ENCODE results near the gene CADM2.
"Not testable (repeated sequence)": the region's sequence is repeated elsewhere in the genome, so short reads cannot be mapped to it uniquely, and the experiment has no call there.

The CADM2 gene

GRCh38 chr3:84958495-84959469 lies at the start of gene CADM2:
TSS of gene CADM2 (plus strand) at chr3:84958989.
- Mint-ChIP-seq H3K36me3 (no peaks in the 10 kb centered on the region), H3K4me3 (peak within 1 kb of the TSS; percentile 80), H3K27me3 (peaks cover 35% of the 10 kb centered on the region), H3K4me1 (ENCODE audit: low read depth) (peaks cover 19% of the 10 kb centered on the region), H3K27ac (no peak within 1 kb of the TSS), H3K9me3 (ENCODE audit: low read depth) (peaks cover 4% of the 10 kb centered on the region)

DNA sequence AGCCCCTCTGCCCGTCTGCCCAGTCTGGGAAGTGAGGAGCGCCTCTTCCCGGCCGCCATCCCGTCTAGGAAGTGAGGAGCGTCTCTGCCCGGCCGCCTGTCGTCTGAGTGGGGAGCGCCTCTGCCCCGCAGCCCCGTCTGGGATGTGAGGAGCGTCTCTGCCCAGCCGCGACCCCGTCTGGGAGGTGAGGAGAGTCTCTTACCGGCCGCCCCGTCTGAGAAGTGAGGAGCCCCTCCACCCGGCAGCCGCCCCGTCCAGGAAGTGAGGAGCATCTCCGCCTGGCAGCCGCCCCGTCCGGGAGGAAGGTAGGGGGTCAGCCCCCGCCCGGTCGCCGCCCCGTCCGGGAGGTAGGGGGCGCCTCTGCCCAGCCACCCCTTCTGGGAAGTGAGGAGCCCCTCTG lies 40.2 kb upstream of the CADM2 start:
- not testable (repeated sequence) for H3K36me3 Mint-ChIP-seq; H3K9me3 Mint-ChIP-seq (ENCODE audit: low read depth); H3K27ac Mint-ChIP-seq; H3K4me3 Mint-ChIP-seq; H3K4me1 Mint-ChIP-seq (ENCODE audit: low read depth); H3K27me3 Mint-ChIP-seq

DNA sequence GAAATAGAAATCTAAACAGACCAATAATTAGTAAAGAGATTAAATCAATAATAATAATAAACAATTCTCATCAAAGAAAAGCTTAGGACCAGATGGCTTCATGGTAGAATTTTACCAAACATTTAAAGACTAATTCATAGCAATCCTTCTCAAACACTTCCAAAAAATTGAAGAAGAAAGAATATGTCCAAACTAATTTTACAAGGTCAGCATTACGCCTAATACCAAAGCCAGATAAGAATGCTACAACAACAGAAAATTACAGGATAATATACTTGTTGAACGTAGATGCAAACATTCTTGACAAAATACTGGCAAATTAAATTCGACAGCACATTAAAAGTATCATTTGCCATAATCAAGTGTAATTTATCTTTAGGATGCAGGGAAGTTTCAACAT lies 36.1 kb upstream of the CADM2 start:
- H3K27me3 Mint-ChIP-seq, result no peaks in the 10 kb centered on the region
- H3K4me1 Mint-ChIP-seq (ENCODE audit: low read depth), result no peaks in the 10 kb centered on the region
- H3K27ac Mint-ChIP-seq, result no peak overlapping the region
- H3K9me3 Mint-ChIP-seq (ENCODE audit: low read depth), result peaks cover 4% of the 10 kb centered on the region
- no peak overlapping the region for H3K4me3 Mint-ChIP-seq
- H3K36me3 Mint-ChIP-seq, result no peaks in the 10 kb centered on the region

DNA sequence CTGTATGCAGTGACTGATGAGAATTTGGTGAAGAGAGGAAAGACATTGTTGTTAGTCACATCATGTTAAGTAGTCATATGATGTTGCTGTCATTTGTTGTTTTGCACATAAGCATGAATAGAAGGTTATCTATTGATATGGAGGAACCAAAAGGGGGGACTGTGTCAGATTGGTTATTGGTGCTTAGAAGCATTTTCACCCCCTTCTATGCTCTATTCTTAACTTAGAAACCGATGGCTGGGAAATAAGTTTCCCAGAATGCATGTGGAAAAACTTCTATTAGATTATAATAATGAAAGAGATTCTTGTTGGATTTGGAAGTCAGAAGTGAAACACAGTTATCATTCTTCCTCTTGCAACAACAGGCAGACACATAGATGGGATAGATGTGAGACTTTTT lies 33.2 kb upstream of the CADM2 start:
- peaks cover 6% of the 10 kb centered on the region for H3K9me3 Mint-ChIP-seq (ENCODE audit: low read depth)
- H3K4me3 Mint-ChIP-seq, result no peak overlapping the region
- no peaks in the 10 kb centered on the region for H3K4me1 Mint-ChIP-seq (ENCODE audit: low read depth)
- H3K36me3 Mint-ChIP-seq, result no peaks in the 10 kb centered on the region
- no peak overlapping the region for H3K27ac Mint-ChIP-seq
- H3K27me3 Mint-ChIP-seq, result no peaks in the 10 kb centered on the region

GRCh38 chr3:84943379-84943778 lies 15.4 kb upstream of the CADM2 start:
- H3K36me3 Mint-ChIP-seq, result no peaks in the 10 kb centered on the region
- H3K9me3 Mint-ChIP-seq (ENCODE audit: low read depth), result peaks cover 6% of the 10 kb centered on the region
- H3K27ac Mint-ChIP-seq, result no peak overlapping the region
- peaks cover 2% of the 10 kb centered on the region for H3K27me3 Mint-ChIP-seq
- no peak overlapping the region for H3K4me3 Mint-ChIP-seq
- H3K4me1 Mint-ChIP-seq (ENCODE audit: low read depth), result no peaks in the 10 kb centered on the region

DNA sequence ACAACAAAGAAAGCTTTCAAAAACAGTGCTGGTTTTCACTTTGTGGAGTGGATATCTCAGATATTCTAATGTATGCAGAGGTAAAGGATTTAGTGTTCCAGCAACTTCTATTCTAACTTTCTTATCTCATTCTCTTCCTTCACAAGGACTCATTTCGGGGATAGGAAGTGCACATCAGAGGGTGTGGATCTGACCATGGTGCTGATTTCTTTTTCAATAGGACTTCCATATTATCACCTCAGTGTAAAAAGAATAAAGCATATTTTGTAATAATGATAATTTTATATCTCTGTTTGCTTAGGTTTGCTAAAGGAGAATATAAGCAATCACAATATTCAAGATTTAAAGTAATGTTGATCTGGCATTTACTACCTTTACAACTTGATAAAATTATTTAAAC lies 12.5 kb upstream of the CADM2 start:
- Mint-ChIP-seq H3K27ac (no peak overlapping the region), H3K27me3 (peaks cover 3% of the 10 kb centered on the region), H3K4me3 (no peak overlapping the region), H3K9me3 (ENCODE audit: low read depth) (peaks cover 8% of the 10 kb centered on the region), H3K36me3 (no peaks in the 10 kb centered on the region), H3K4me1 (ENCODE audit: low read depth) (no peaks in the 10 kb centered on the region)

GRCh38 chr3:84959470-84960271 lies 882 bp downstream of the CADM2 start:
- H3K4me3 Mint-ChIP-seq, result peak overlapping the region; percentile 80
- peaks cover 19% of the 10 kb centered on the region for H3K4me1 Mint-ChIP-seq (ENCODE audit: low read depth)
- no peaks in the 10 kb centered on the region for H3K36me3 Mint-ChIP-seq
- peaks cover under 1% of the 10 kb centered on the region for H3K9me3 Mint-ChIP-seq (ENCODE audit: low read depth)
- peaks cover 35% of the 10 kb centered on the region for H3K27me3 Mint-ChIP-seq
- H3K27ac Mint-ChIP-seq, result no peak overlapping the region

DNA sequence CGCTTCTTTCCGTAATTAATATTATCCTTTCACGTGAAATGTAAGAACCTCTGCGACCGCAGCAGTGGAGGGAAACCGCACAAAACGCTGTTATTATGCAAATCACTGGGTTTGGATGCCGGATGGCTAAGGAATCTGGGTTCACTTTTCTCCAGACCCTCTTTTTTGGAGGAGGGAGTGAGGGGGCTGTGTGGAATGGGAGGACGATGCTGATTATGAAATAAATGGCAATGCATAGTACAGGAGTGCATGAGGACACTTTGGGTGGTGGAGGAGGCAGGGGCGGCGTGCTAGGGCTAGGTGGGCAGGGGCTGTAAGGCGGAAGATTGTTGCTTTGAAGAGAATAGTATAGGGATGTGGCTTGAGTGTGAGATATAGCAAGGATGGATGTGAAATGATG lies 1.8 kb downstream of the CADM2 start:
- Mint-ChIP-seq H3K9me3 (ENCODE audit: low read depth) (no peaks in the 10 kb centered on the region), H3K4me1 (ENCODE audit: low read depth) (peaks cover 19% of the 10 kb centered on the region), H3K4me3 (peak overlapping the region; percentile 1), H3K27ac (no peak overlapping the region), H3K36me3 (no peaks in the 10 kb centered on the region), H3K27me3 (peaks cover 35% of the 10 kb centered on the region)

GRCh38 chr3:84961011-84961410 lies 2.2 kb downstream of the CADM2 start:
- no peak overlapping the region for H3K27ac Mint-ChIP-seq
- peaks cover 35% of the 10 kb centered on the region for H3K27me3 Mint-ChIP-seq
- peaks cover 19% of the 10 kb centered on the region for H3K4me1 Mint-ChIP-seq (ENCODE audit: low read depth)
- H3K4me3 Mint-ChIP-seq, result peak overlapping the region; percentile 1
- H3K9me3 Mint-ChIP-seq (ENCODE audit: low read depth), result no peaks in the 10 kb centered on the region
- no peaks in the 10 kb centered on the region for H3K36me3 Mint-ChIP-seq

- Mint-ChIP-seq H3K9me3 (ENCODE audit: low read depth) (no peaks in the 10 kb centered on the region), H3K4me3 (no peak overlapping the region), H3K36me3 (no peaks in the 10 kb centered on the region), H3K4me1 (ENCODE audit: low read depth) (peaks cover 19% of the 10 kb centered on the region), H3K27me3 (peaks cover 33% of the 10 kb centered on the region), H3K27ac (no peak overlapping the region)
These were observed 2.9 kb downstream of the CADM2 start for GRCh38 chr3:84961521-84962255.

DNA sequence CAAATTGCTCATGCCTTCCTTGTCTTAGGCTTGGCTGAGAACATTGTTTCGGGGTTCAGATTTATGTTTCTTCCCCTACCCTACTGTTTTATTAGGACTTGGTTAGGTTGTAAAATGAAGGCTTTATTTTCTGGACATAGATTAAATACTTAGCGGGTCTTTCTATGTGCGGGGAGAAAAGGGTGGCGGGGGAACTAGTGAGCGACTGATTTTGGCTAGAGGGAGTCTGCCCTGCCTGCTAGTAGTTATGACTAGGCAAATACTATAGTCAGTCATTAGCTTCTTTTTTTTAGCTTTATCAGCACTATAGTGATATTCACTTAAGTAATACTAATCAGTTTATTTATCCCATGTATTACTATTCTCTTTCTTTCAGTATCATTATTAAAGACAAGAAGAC lies 3.6 kb downstream of the CADM2 start:
- Mint-ChIP-seq H3K4me1 (ENCODE audit: low read depth) (peaks cover 19% of the 10 kb centered on the region), H3K4me3 (no peak overlapping the region), H3K9me3 (ENCODE audit: low read depth) (no peaks in the 10 kb centered on the region), H3K27me3 (peaks cover 29% of the 10 kb centered on the region), H3K27ac (no peak overlapping the region), H3K36me3 (no peaks in the 10 kb centered on the region)

GRCh38 chr3:84963137-84963536 lies 4.3 kb downstream of the CADM2 start:
- Mint-ChIP-seq H3K27me3 (peaks cover 28% of the 10 kb centered on the region), H3K27ac (no peak overlapping the region), H3K36me3 (no peaks in the 10 kb centered on the region), H3K4me3 (no peak overlapping the region), H3K4me1 (ENCODE audit: low read depth) (peaks cover 18% of the 10 kb centered on the region), H3K9me3 (ENCODE audit: low read depth) (no peaks in the 10 kb centered on the region)

- Mint-ChIP-seq H3K4me3 (no peak overlapping the region), H3K27me3 (peaks cover 22% of the 10 kb centered on the region), H3K4me1 (ENCODE audit: low read depth) (peaks cover 7% of the 10 kb centered on the region), H3K36me3 (no peaks in the 10 kb centered on the region), H3K27ac (no peak overlapping the region), H3K9me3 (ENCODE audit: low read depth) (no peaks in the 10 kb centered on the region)
These were observed 6.4 kb downstream of the CADM2 start for GRCh38 chr3:84965141-84965540.

DNA sequence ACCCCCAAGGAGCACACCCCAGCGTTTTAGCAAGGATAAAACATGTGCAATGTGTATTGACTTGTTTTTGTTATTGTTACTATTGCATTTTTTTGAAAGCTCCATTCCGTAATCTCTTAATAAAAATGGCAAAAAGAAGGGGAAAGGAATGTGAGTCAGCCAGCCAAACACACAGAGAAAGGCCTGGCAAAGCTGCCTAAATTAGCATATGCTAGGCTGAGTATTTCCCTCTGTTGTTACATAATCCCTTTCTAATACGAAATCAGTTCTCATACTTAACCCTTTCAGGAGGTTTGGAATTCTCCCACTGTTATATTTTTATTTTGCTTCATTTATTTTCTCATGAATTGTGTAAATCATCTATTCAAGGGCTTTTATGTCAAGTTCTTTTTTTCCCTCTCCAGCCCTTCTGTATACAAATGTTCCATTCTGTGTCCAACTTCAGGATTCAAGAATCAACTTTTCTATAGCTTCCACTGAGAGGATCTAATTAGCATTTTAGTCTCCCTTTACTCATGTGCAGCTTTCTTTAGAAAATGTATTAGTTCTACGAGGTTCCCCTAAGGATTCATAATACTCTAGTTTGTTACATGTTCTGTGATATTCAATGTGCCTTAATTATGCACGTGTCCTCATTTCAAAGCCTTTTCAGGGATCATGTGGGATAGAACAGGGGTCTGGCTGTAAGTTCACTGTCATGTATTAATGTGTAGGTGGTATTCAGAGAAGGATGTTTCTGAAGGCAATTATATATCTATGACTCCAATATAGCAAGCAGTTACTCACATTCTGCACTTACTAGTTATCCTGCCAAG lies 9.2 kb downstream of the CADM2 start:
- H3K27me3 Mint-ChIP-seq, result no peaks in the 10 kb centered on the region
- no peak overlapping the region for H3K4me3 Mint-ChIP-seq
- no peaks in the 10 kb centered on the region for H3K4me1 Mint-ChIP-seq (ENCODE audit: low read depth)
- H3K9me3 Mint-ChIP-seq (ENCODE audit: low read depth), result no peaks in the 10 kb centered on the region
- no peak overlapping the region for H3K27ac Mint-ChIP-seq
- no peaks in the 10 kb centered on the region for H3K36me3 Mint-ChIP-seq
